HEK293 (cell line): ENCODE data around the gene GSK3B.

Source experiments
- CTCF ChIA-PET: fragments of 350-600 bp; formaldehyde crosslinking; extraction: SDS; loops from one replicate; lab custom pipeline; 2021; ENCODE audit warnings: antibody characterized with exemption; lab: Yijun Ruan, JAX
- POLR2A ChIA-PET: fragments of 300-600 bp; formaldehyde crosslinking; extraction: SDS; loops from one replicate; lab custom pipeline; 2020; ENCODE audit warnings: antibody characterized with exemption, inconsistent platforms; lab: Yijun Ruan, JAX
- H3K27ac ChIP-seq: fragments of 200-500 bp; sonication (Bioruptor generic); 2 replicates; pipeline ENCODE4 v1.5.1; 2014; ENCODE audit warnings: low read depth, low read length, control low read depth, inconsistent platforms; ENCODE audit errors: extremely low read depth
- H3K36me3 ChIP-seq, 2 experiments: fragments of 200-500 bp in 1 of 2; sonication (Bioruptor generic) in 1 of 2; 1 replicate in 1 of 2; 2 replicates in 1 of 2; pipeline ENCODE4 v1.5.1; 2014 to 2017; ENCODE audit warnings: inconsistent platforms in 2 of 2, low read length in 2 of 2; ENCODE audit not compliant: control insufficient read depth in 2 of 2, insufficient read depth in 1 of 2
- H3K4me1 ChIP-seq: fragments of 200-500 bp; sonication (Bioruptor generic); 2 replicates; pipeline ENCODE4 v1.5.1; 2014; ENCODE audit warnings: mild to moderate bottlenecking, low read length, inconsistent platforms; ENCODE audit not compliant: control insufficient read depth, insufficient read depth
- H3K4me3 ChIP-seq: 2 replicates; pipeline ENCODE4 v1.5.1; 2011; ENCODE audit warnings: low read depth, mild to moderate bottlenecking, control low read depth, low read length, moderate library complexity
- H3K9me3 ChIP-seq: fragments of 200-500 bp; sonication (Bioruptor generic); 2 replicates; pipeline ENCODE4 v1.5.1; 2014; ENCODE audit warnings: low read depth, low read length, inconsistent platforms; ENCODE audit not compliant: control insufficient read depth, insufficient read depth
- FEZF1 ChIP-seq: fragments of 450-650 bp; formaldehyde crosslinking; IDR thresholded peaks from 2 replicates; pipeline ENCODE4 v1.5.1; 2016; ENCODE audit warnings: missing biosample characterization, missing genetic modification characterization
- HOXC10 ChIP-seq: sonication (generic); formaldehyde crosslinking; IDR thresholded peaks from 2 replicates; pipeline ENCODE4 v1.8.1; 2023; ENCODE audit warnings: mild to moderate bottlenecking, missing genetic modification reagents
- OSR2 ChIP-seq: fragments of 450-650 bp; formaldehyde crosslinking; IDR thresholded peaks from 2 replicates; pipeline ENCODE4 v1.5.1; 2016; ENCODE audit warnings: missing biosample characterization, missing genetic modification characterization
- ZFP37 ChIP-seq: fragments of 450-650 bp; formaldehyde crosslinking; IDR thresholded peaks from 2 replicates; pipeline ENCODE4 v1.5.1; 2016; ENCODE audit warnings: missing biosample characterization, missing genetic modification characterization
- ZIC2 ChIP-seq: fragments of 450-650 bp; formaldehyde crosslinking; IDR thresholded peaks from 2 replicates; pipeline ENCODE4 v1.5.1; 2016; ENCODE audit warnings: missing biosample characterization, missing genetic modification characterization
- ZNF146 ChIP-seq: fragments of 450-650 bp; formaldehyde crosslinking; IDR thresholded peaks from 2 replicates; pipeline ENCODE4 v1.5.1; 2016; ENCODE audit warnings: missing biosample characterization, missing genetic modification characterization
- ZNF248 ChIP-seq: fragments of 450-650 bp; formaldehyde crosslinking; IDR thresholded peaks from 2 replicates; pipeline ENCODE4 v1.5.1; 2017; ENCODE audit warnings: missing biosample characterization, missing genetic modification characterization
- ZNF423 ChIP-seq: fragments of 450-650 bp; formaldehyde crosslinking; IDR thresholded peaks from 2 replicates; pipeline ENCODE4 v1.5.1; 2016; ENCODE audit warnings: missing biosample characterization, missing genetic modification characterization
- ZNF600 ChIP-seq: fragments of 450-650 bp; formaldehyde crosslinking; IDR thresholded peaks from 2 replicates; pipeline ENCODE4 v1.5.1; 2016; ENCODE audit warnings: missing biosample characterization, missing genetic modification characterization
- ZNF76 ChIP-seq: fragments of 450-650 bp; formaldehyde crosslinking; IDR thresholded peaks from 2 replicates; pipeline ENCODE4; 2016; ENCODE audit warnings: low read depth, missing biosample characterization, missing genetic modification characterization, borderline replicate concordance
- ZNF837 ChIP-seq: fragments of 450-650 bp; formaldehyde crosslinking; IDR thresholded peaks from 2 replicates; pipeline ENCODE4 v1.5.1; 2016; ENCODE audit warnings: missing biosample characterization, missing genetic modification characterization
- TF ChIP-seq, protein P1 (sequence below): fragments of 450-650 bp; formaldehyde crosslinking; IDR thresholded peaks from 2 replicates; pipeline ENCODE4 v1.5.1; 2016; ENCODE audit warnings: missing biosample characterization, missing genetic modification characterization
- TF ChIP-seq, protein P2 (sequence below): fragments of 450-650 bp; formaldehyde crosslinking; IDR thresholded peaks from 2 replicates; pipeline ENCODE4 v1.5.1; 2017; ENCODE audit warnings: missing biosample characterization, missing genetic modification characterization
- TF ChIP-seq, protein P3 (sequence below): sonication (generic); formaldehyde crosslinking; IDR thresholded peaks from 2 replicates; pipeline ENCODE4 v1.8.1; 2022; ENCODE audit warnings: mild to moderate bottlenecking, moderate library complexity, missing genetic modification reagents
- TF ChIP-seq, protein P4 (sequence below): fragments of 450-650 bp; formaldehyde crosslinking; conservative IDR thresholded peaks from 2 replicates; pipeline ENCODE4 v1.5.1; 2016; ENCODE audit warnings: low read depth, missing biosample characterization, missing genetic modification characterization

Gene GSK3B

DNA sequence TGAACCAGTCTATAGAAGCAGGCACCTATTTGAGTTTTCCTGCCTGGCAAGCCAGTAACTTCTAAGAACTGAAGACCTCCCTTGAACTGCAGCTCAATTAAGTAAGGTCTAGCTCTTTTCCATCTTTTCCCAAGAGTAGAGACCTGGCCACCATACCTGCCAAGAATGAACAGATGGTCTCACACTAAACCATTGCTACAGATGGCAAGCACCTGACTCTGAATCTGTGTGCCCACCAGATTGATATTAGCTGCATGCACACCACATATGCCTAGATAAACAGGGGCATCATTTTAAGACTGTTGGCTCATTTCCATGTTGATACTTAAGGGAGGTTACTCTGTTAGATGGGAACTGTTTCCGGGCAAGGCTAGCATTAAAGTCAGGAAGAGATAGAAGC, 34.8 kb upstream of the GSK3B start:
- POLR2A ChIA-PET: interaction anchor here (1.5 kb wide), 1 partner anchor 34 kb away, joined by 4 read pairs; no protein-coding TSS in a partner anchor
- Histone ChIP-seq H3K4me3 (no peak overlapping the region), H3K4me1 (no peaks in the 10 kb centered on the region), H3K36me3 (no peaks in the 10 kb centered on the region), H3K27ac (no peak overlapping the region), H3K9me3 (no peaks in the 10 kb centered on the region)
- CTCF ChIA-PET: no interaction called here
- TF ChIP-seq ZNF600 (tag by site-specific recombination): no peak
- no peak for TF ChIP-seq FEZF1
- TF ChIP-seq, protein P1, sequence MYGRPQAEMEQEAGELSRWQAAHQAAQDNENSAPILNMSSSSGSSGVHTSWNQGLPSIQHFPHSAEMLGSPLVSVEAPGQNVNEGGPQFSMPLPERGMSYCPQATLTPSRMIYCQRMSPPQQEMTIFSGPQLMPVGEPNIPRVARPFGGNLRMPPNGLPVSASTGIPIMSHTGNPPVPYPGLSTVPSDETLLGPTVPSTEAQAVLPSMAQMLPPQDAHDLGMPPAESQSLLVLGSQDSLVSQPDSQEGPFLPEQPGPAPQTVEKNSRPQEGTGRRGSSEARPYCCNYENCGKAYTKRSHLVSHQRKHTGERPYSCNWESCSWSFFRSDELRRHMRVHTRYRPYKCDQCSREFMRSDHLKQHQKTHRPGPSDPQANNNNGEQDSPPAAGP (tag by site-specific recombination): no peak
- no peak for TF ChIP-seq ZNF146 (tag by site-specific recombination)
- no peak for TF ChIP-seq ZNF248 (tag by site-specific recombination)
- TF ChIP-seq, protein P2, sequence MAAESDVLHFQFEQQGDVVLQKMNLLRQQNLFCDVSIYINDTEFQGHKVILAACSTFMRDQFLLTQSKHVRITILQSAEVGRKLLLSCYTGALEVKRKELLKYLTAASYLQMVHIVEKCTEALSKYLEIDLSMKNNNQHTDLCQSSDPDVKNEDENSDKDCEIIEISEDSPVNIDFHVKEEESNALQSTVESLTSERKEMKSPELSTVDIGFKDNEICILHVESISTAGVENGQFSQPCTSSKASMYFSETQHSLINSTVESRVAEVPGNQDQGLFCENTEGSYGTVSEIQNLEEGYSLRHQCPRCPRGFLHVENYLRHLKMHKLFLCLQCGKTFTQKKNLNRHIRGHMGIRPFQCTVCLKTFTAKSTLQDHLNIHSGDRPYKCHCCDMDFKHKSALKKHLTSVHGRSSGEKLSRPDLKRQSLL (tag by site-specific recombination): no peak
- TF ChIP-seq ZNF76 (tag by site-specific recombination): no peak
- TF ChIP-seq, protein P3, sequence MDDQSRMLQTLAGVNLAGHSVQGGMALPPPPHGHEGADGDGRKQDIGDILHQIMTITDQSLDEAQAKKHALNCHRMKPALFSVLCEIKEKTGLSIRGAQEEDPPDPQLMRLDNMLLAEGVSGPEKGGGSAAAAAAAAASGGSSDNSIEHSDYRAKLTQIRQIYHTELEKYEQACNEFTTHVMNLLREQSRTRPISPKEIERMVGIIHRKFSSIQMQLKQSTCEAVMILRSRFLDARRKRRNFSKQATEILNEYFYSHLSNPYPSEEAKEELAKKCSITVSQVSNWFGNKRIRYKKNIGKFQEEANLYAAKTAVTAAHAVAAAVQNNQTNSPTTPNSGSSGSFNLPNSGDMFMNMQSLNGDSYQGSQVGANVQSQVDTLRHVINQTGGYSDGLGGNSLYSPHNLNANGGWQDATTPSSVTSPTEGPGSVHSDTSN: no peak
- TF ChIP-seq ZIC2 (tag by site-specific recombination): no peak
- no peak for TF ChIP-seq OSR2 (tag by site-specific recombination)
- no peak for TF ChIP-seq ZFP37 (tag by site-specific recombination)

DNA sequence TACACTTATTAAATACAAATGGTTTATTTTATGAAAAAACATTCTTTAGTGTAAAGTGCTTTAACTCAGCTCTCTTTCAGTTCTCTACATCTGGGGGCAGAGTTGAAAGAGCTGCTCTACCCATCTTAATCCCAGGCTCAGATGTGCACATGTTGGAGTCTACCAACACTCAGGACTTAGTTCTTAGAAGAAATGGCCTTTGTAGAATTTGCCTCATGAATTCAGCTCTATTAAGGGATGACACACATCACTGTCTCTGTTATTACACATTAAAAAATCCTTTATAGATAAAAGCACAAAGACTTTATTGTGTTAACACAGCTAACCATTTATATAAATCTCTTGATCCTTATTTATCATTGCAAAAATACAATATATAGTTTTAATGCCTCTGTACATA, 31.7 kb upstream of the GSK3B start:
- ChIA-PET POLR2A (no interaction called here), CTCF (interaction anchor here (0.6 kb wide), 1 partner anchor 23 kb away, joined by 3 read pairs; no protein-coding TSS in a partner anchor)

More for the DNA sequence above, 31.7 kb upstream of the GSK3B start:
- Histone ChIP-seq H3K4me1 (no peaks in the 10 kb centered on the region), H3K36me3 (no peaks in the 10 kb centered on the region), H3K27ac (no peak overlapping the region), H3K9me3 (no peaks in the 10 kb centered on the region), H3K4me3 (no peak overlapping the region)
- no peak for TF ChIP-seq ZNF423 (tag by site-specific recombination)
- TF ChIP-seq, protein P4, sequence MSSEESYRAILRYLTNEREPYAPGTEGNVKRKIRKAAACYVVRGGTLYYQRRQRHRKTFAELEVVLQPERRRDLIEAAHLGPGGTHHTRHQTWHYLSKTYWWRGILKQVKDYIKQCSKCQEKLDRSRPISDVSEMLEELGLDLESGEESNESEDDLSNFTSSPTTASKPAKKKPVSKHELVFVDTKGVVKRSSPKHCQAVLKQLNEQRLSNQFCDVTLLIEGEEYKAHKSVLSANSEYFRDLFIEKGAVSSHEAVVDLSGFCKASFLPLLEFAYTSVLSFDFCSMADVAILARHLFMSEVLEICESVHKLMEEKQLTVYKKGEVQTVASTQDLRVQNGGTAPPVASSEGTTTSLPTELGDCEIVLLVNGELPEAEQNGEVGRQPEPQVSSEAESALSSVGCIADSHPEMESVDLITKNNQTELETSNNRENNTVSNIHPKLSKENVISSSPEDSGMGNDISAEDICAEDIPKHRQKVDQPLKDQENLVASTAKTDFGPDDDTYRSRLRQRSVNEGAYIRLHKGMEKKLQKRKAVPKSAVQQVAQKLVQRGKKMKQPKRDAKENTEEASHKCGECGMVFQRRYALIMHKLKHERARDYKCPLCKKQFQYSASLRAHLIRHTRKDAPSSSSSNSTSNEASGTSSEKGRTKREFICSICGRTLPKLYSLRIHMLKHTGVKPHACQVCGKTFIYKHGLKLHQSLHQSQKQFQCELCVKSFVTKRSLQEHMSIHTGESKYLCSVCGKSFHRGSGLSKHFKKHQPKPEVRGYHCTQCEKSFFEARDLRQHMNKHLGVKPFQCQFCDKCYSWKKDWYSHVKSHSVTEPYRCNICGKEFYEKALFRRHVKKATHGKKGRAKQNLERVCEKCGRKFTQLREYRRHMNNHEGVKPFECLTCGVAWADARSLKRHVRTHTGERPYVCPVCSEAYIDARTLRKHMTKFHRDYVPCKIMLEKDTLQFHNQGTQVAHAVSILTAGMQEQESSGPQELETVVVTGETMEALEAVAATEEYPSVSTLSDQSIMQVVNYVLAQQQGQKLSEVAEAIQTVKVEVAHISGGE: no peak
- no peak for TF ChIP-seq HOXC10
- no peak for TF ChIP-seq ZNF837
